ENCODE measurements around the gene SIMC1. TPM values are rescaled to one million over a fixed set of nuclear protein-coding genes. Genes with fewer than 3 reads are reported as not detected.

Gene SIMC1
- polyA plus RNA-seq, 1 donor: 20.5 TPM

DNA sequence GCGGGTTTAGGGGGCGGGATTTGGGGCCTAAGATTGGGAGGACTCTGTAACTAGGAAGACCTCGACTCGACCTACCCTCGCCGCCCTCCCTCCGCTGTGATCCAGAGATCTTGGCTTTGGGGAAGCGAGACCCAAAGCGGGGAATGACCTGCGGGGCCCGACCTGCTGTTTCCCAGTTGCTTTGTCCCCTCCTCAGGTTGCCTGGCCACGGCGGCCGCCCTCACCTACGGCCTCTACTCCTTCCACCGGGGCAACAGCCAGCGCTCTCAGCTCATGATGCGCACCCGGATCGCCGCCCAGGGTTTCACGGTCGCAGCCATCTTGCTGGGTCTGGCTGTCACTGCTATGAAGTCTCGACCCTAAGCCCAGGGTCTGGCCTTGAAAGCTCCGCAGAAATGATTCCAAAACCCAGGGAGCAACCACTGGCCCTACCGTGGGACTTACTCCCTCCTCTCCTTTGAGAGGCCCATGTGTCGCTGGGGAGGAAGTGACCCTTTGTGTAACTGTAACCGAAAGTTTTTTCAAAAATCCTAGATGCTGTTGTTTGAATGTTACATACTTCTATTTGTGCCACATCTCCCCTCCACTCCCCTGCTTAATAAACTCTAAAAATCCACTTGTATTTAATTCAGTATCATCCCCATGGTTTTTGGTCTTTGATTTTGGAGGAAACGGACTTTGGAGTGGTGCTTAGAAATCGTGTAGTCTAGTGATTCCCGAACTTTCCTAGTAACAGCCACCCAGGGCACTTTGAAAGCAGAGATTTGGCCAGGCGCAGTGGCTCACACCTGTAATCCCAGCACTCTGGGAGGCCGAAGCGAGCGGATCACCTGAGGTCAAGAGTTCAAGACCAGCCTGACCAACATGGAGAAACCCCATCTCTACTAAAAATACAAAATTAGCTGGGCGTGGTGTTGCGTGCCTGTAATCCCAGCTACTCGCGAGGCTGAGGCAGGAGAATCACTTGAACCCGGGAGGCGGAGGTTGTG is 151.2 kb downstream of the SIMC1 start:
- no peak for DNase-seq

DNA sequence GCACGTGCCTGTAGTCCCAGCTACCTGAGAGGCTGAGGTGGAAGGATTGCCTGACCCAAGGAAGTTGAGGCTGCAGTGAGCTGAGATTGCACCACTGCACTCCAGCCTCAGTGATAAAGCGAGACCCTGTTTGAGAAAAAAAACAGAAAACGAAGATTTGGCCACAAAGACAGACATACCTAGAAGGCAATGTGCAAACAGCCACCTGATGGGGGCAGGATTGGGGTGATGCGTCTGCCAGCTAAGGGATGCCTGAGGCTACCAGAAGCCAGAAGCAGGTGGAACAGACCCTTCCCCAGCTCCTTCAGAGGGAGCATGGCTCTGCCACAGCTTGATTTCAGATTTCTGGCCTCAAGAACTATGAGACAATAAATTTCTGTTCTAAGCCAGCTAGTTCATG is 153.3 kb downstream of the SIMC1 start:
- no peak for DNase-seq

DNA sequence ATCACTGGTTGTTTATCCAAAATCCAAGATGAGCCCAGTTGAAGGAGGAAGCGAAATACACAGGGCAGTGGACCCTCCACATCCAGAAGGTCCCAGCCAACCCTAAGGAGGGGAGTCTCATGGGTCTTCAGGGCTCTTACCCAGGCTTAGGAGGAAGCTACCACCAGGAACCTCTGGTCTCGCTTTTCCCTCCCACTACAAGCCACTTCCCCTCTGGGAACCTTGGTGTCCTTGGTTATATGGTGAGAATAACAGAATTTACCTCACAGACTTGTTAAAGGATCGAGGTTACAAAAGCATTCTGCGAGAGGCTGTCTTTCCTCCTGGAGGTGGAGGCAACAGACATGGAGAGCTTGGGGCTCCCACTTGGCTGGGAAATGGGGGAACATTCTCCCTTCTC is 153.8 kb downstream of the SIMC1 start:
- no peak for DNase-seq

DNA sequence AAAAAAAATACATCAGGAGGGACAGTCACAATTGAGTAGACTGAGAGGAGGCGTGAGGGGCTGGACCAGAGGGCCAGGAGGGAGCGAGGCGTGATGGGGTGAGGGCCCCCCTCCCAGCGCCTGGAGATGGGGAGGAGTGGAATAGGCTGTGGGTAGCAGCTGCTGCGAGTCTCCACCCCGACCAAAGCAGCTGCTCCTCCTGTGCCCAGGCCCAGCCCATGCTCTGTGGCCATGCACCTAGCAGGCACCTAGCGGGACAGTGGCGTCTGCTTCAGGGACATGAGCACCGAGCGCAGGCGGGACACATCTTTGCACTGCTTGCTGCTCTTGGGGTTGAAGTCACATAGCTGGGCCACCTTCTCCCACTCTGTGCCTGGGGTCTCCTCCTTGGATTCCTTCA is 154.3 kb downstream of the SIMC1 start:
- no peak for DNase-seq

DNA sequence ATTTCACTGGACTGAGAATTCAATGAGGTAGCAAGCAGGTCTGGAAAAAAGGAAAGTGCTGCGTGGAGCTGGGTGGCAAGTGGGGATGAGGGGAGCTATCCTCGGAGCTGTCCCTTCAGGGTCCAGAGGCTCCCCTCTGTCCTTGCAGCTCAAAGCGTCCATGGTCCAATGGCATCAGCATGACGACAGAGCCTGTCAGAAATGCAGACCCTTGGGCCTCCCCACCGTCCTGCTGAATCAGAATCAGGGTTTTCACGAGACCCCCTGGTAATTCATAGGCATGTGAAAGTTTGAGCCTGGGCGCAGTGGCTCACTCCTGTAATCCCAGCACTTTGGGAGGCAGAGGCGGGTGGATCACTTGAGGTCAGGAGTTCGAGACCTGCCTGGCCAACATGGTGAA is 155.9 kb downstream of the SIMC1 start:
- no peak for DNase-seq

DNA sequence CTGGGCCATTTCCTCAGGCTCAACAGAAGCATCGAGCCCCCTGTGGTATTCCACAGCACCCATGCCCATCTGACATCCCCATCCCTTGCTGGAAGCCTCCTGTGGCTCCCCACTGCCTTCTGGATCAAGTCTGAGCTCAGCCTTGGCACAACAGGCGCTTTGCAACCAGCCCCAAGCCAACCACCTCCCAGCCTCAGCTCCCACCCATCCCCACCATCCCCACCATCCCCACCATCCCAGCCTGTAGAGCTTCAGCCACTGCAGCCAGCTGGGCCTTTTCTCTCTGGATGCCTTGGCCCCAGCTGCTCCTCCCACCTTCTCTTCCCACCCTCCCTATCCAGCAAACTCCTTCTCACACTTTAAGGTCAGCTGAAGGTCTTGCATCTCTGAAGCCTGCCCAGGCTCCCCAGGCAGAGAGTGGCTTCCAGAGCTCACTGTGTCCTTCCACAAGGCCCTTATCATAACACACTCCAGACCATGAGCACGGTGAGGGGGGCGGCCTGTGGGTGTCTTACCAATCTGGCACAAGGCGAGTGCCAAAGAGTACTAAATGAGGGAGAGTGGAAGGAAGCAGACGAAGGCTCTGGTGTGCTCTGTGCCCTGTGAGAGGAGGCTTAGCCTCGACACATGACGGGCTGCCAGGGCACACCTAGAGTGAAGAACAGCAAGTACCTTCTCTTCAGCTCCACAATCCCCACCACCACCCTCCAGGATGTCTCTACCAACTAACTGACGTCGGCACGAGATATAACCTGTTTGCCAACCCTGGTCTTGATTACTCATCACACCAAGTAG is 156.9 kb downstream of the SIMC1 start:
- no peak for DNase-seq

Other genes starting within 250 kb of the SIMC1 start
- gene KIAA1191, start 123.3 kb downstream of the SIMC1 start, polyA plus RNA-seq (ENCODE audit: insufficient read length): 152 TPM
- gene ARL10, start 127.1 kb downstream of the SIMC1 start, polyA plus RNA-seq (ENCODE audit: insufficient read length): 16.8 TPM
- 30.8 TPM for gene NOP16, start 150.2 kb downstream of the SIMC1 start, polyA plus RNA-seq (ENCODE audit: insufficient read length)
- 89.8 TPM for gene HIGD2A, start 150.3 kb downstream of the SIMC1 start, polyA plus RNA-seq (ENCODE audit: insufficient read length)
- gene CLTB, start 178.1 kb downstream of the SIMC1 start, polyA plus RNA-seq (ENCODE audit: insufficient read length): 45.0 TPM
- gene FAF2, start 210.0 kb downstream of the SIMC1 start, polyA plus RNA-seq (ENCODE audit: insufficient read length): 56.6 TPM